Raji (cell line): ENCODE measurements around the gene C9orf153.

ENCODE experiments used
- POLR2A ChIP-seq: IDR thresholded peaks from 2 replicates; pipeline ENCODE4 v1.6.1; 2011; ENCODE audit warnings: low read depth, low read length, control low read depth; ENCODE audit not compliant: insufficient read depth

C9orf153 gene

GRCh38 chr9:86222667-86223066 lies 36.8 kb downstream of the C9orf153 start:
- TF ChIP-seq POLR2A: no peak

GRCh38 chr9:86219606-86220005 lies 39.9 kb downstream of the C9orf153 start:
- no peak for TF ChIP-seq POLR2A

GRCh38 chr9:86217076-86217755 lies 42.2 kb downstream of the C9orf153 start:
- no peak for TF ChIP-seq POLR2A

- TF ChIP-seq POLR2A: no peak
Measured at GRCh38 chr9:86207193-86207592, 52.3 kb downstream of the C9orf153 start.

- TF ChIP-seq POLR2A: no peak
Measured at GRCh38 chr9:86202338-86202882, 57.0 kb downstream of the C9orf153 start.

GRCh38 chr9:86201474-86202337 lies 57.8 kb downstream of the C9orf153 start:
- TF ChIP-seq POLR2A: no peak

- TF ChIP-seq POLR2A: no peak
Measured at GRCh38 chr9:86200599-86201162, 58.8 kb downstream of the C9orf153 start.

- TF ChIP-seq POLR2A: no peak
Measured at GRCh38 chr9:86193088-86193487, 66.4 kb downstream of the C9orf153 start.

GRCh38 chr9:86187121-86187520 lies 72.3 kb downstream of the C9orf153 start:
- no peak for TF ChIP-seq POLR2A

GRCh38 chr9:86186696-86187095 lies 72.8 kb downstream of the C9orf153 start:
- TF ChIP-seq POLR2A: no peak

GRCh38 chr9:86185872-86186271 lies 73.6 kb downstream of the C9orf153 start:
- TF ChIP-seq POLR2A: no peak

- TF ChIP-seq POLR2A: no peak
Measured at GRCh38 chr9:86184138-86184524, 75.3 kb downstream of the C9orf153 start.

- TF ChIP-seq POLR2A: no peak
Measured at GRCh38 chr9:86183229-86184137, 76.0 kb downstream of the C9orf153 start.
